Uterus (tissue), 4 donors: ENCODE data around the gene MYO9A. TPM values are rescaled to one million over a fixed set of nuclear protein-coding genes. Genes with fewer than 3 reads are reported as not detected.

ENCODE experiments used
- DNase-seq, 2 donors: peaks; one replicate each; pipeline ENCODE4 v3.0.0-alpha.2; 2019 to 2020
- H3K27ac ChIP-seq, 2 donors: fragments of 200-600 bp; sonication (generic); 1 replicate in 1 of 2; 2 replicates in 1 of 2; pipeline ENCODE4 v1.5.1; 2016 to 2018
- H3K27me3 ChIP-seq, 2 donors: fragments of 200-600 bp; sonication (generic); one replicate each; pipeline ENCODE4 v1.5.1; 2018 to 2019; ENCODE audit warnings: control low read depth in 1 of 2
- H3K36me3 ChIP-seq, 2 donors: fragments of 200-600 bp; sonication (generic); one replicate each; pipeline ENCODE4 v1.5.1; 2019; ENCODE audit warnings: control low read depth in 1 of 2
- H3K4me1 ChIP-seq, 2 donors: fragments of 200-600 bp; sonication (generic); one replicate each; pipeline ENCODE4 v1.5.1; 2018 to 2019; ENCODE audit warnings: control low read depth in 1 of 2
- H3K4me3 ChIP-seq, 2 donors: fragments of 200-600 bp; sonication (generic); 1 replicate in 1 of 2; 2 replicates in 1 of 2; pipeline ENCODE4 v1.5.1; 2018 to 2019; ENCODE audit warnings: mild to moderate bottlenecking in 1 of 2
- H3K9me3 ChIP-seq, 2 donors: fragments of 200-600 bp; sonication (generic); one replicate each; pipeline ENCODE4 v1.5.1; 2019; ENCODE audit warnings: control low read depth in 1 of 2
- POLR2A ChIP-seq, 2 donors: fragments of 450-650 bp; IDR thresholded peaks; one replicate each; pipeline ENCODE4 v1.6.1; 2016; ENCODE audit warnings: antibody characterized with exemption in 2 of 2, mild to moderate bottlenecking in 1 of 2, moderate library complexity in 1 of 2
- intact Hi-C: fragments of 100-400 bp; cut with DNase I; formaldehyde crosslinking; loops from one replicate; pipeline ENCODE4 v1.15.1; 2023; ENCODE audit warnings: low total_unique reads
- total RNA-seq, 4 donors: library from RNA; depleted of rRNA in 3 of 4; stranded (reverse); fragments of >200 nt in 3 of 4; gene quantifications; one replicate each; pipeline versions ENCODE4 v1.1.0 to v1.2.4, GENCODE V29; 2014 to 2023
- TF ChIP-seq, protein P1 (sequence below), 4 experiments: fragments of 200-600 bp in 2 of 4; fragments of 450-650 bp in 2 of 4; sonication (generic) in 2 of 4; IDR thresholded peaks; one replicate each; pipeline ENCODE4 v1.5.1; 2016 to 2019; ENCODE audit warnings: antibody characterized with exemption in 4 of 4, mild to moderate bottlenecking in 2 of 4, moderate library complexity in 1 of 4
- donor health status: DM: yes; HTN: yes; CAD: no.

Gene MYO9A
- total RNA-seq, 4 donors from 2014 or later = 45.6 to 141 (median 90.0) TPM

DNA sequence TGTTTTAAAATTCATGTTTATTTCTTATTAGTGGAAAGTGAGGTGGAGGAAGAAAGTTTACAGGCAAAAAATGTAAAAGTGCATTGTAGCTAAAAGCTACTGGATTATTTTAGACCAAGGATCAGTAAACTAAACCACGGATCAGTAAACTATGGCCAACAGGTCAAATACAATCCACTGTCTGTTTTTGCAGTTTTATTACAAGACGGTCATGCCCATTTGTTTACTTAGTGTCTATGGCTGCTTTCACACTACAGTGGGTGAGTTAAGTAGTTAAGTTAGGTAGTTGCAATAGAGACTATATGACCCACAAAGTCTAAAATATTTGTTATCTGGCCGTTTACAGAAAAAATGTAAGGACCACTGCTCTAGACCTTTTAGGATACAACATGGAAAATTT is 225.6 kb downstream of the MYO9A start:
- no peak for DNase-seq
- no peak overlapping the region for H3K4me3 ChIP-seq
- no peak overlapping the region for H3K27ac ChIP-seq
- no peaks in the 10 kb centered on the region for H3K27me3 ChIP-seq
- no peaks in the 10 kb centered on the region for H3K9me3 ChIP-seq
- intact Hi-C loops = no loop called here
- H3K36me3 ChIP-seq = no peaks in the 10 kb centered on the region
- no peak for TF ChIP-seq POLR2A (IDR thresholded peaks at IDR 0.05)
- TF ChIP-seq, protein P1, sequence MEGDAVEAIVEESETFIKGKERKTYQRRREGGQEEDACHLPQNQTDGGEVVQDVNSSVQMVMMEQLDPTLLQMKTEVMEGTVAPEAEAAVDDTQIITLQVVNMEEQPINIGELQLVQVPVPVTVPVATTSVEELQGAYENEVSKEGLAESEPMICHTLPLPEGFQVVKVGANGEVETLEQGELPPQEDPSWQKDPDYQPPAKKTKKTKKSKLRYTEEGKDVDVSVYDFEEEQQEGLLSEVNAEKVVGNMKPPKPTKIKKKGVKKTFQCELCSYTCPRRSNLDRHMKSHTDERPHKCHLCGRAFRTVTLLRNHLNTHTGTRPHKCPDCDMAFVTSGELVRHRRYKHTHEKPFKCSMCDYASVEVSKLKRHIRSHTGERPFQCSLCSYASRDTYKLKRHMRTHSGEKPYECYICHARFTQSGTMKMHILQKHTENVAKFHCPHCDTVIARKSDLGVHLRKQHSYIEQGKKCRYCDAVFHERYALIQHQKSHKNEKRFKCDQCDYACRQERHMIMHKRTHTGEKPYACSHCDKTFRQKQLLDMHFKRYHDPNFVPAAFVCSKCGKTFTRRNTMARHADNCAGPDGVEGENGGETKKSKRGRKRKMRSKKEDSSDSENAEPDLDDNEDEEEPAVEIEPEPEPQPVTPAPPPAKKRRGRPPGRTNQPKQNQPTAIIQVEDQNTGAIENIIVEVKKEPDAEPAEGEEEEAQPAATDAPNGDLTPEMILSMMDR (IDR thresholded peaks at IDR 0.05) = no peak
- H3K4me1 ChIP-seq = no peaks in the 10 kb centered on the region

DNA sequence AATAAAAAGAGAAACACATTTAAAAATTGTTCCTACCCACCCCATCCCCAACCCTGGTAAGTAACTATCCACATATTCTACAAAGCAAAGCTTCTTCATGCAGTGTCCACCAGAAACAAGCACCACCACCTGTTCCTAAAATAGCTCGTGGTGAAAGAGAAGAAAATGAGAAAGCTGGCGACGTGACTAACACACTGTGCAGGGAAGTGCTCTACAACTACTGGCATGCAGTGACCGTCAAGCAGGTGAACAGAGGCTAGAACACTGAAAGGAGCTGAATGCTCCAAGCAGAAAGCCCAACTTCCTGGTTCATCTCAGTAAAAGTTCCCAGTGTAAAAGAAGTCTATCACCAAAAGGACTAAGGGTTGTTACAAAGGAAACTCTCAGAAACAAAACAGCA is 226.9 kb downstream of the MYO9A start:
- Histone ChIP-seq H3K27ac (no peak overlapping the region), H3K4me1 (no peaks in the 10 kb centered on the region), H3K27me3 (no peaks in the 10 kb centered on the region), H3K9me3 (no peaks in the 10 kb centered on the region), H3K4me3 (no peak overlapping the region), H3K36me3 (no peaks in the 10 kb centered on the region)
- TF ChIP-seq, protein P1 (IDR thresholded peaks at IDR 0.05) = no peak
- no peak for TF ChIP-seq POLR2A (IDR thresholded peaks at IDR 0.05)
- no peak for DNase-seq
- intact Hi-C loops = no loop called here

DNA sequence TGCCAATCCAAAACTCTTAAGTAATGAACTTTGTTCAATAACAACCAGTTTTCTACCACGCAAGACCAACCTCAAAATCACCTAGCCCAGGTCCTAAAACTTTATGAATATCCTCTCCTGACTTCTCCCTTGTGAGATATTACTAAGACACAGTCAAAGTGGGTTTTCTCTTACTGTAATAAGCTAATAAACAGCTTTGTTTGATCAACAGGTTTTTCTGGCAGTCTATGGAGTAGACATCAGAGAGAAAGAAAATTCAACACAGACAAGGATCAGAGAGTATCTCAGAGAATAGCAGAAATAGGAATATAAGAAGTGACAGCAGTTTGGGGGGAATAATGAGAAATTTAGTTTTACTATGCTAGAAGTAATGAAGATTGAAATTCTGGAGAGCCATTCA is 228.0 kb downstream of the MYO9A start:
- no peaks in the 10 kb centered on the region for H3K4me1 ChIP-seq
- H3K27me3 ChIP-seq = no peaks in the 10 kb centered on the region
- intact Hi-C loops = no loop called here
- no peak overlapping the region for H3K4me3 ChIP-seq
- H3K27ac ChIP-seq = no peak overlapping the region
- no peaks in the 10 kb centered on the region for H3K36me3 ChIP-seq
- TF ChIP-seq, protein P1 (IDR thresholded peaks at IDR 0.05) = no peak
- no peak for TF ChIP-seq POLR2A (IDR thresholded peaks at IDR 0.05)
- no peak for DNase-seq
- no peaks in the 10 kb centered on the region for H3K9me3 ChIP-seq

DNA sequence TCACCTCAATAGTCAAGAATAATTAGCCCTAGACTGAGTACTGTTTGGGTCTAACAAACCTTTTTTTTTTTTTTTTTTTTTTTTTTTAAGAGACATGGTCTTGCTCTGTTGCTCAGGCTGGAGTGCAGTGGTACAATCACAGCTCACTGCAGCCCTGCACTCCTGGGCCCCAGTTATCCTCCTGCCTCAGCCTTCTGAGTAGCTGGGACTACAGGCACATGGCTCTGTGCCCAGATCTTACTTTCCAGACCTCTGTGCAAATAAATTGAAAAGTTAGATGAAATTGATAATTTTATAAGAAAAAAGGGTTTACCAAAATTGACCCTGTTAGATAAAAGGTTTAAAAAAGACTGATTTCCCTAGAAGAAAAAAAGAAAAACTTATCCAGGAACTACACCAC is 228.6 kb downstream of the MYO9A start:
- Histone ChIP-seq H3K9me3 (no peaks in the 10 kb centered on the region), H3K27ac (no peak overlapping the region), H3K4me3 (no peak overlapping the region), H3K27me3 (no peaks in the 10 kb centered on the region), H3K36me3 (no peaks in the 10 kb centered on the region), H3K4me1 (no peaks in the 10 kb centered on the region)
- intact Hi-C loops = no loop called here
- no peak for DNase-seq
- TF ChIP-seq, protein P1 (IDR thresholded peaks at IDR 0.05) = no peak

DNA sequence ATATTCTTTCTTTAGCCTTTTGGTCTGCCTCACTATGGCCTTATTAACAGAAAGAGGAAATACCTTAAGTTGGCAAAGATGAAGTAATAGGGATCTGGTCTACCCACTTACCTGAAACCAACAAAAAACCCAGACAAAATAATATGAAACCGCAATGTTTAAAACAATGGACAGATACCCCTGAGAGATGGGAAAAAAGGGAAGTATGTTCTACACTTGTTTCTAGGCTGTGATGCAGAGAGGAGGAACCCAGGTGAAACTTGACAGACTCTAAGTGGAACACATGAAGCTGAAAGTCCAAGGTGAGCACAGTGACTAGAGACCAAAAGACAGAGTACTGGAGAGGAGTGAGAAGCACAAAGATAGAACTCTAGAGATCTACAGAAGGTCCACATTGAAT is 229.2 kb downstream of the MYO9A start:
- Histone ChIP-seq H3K4me3 (no peak overlapping the region), H3K4me1 (no peaks in the 10 kb centered on the region), H3K27me3 (no peaks in the 10 kb centered on the region), H3K9me3 (no peaks in the 10 kb centered on the region), H3K27ac (no peak overlapping the region), H3K36me3 (no peaks in the 10 kb centered on the region)
- DNase-seq = no peak
- TF ChIP-seq, protein P1 (IDR thresholded peaks at IDR 0.05) = no peak
- no peak for TF ChIP-seq POLR2A (IDR thresholded peaks at IDR 0.05)
- intact Hi-C loops = no loop called here
